GM20431 (cell line): ENCODE measurements around the gene ZBTB17.
"Not testable (repeated sequence)": the region's sequence is repeated elsewhere in the genome, so short reads cannot be mapped to it uniquely, and the experiment has no call there.

Experiments used
- in situ Hi-C: fragments of 300-500 bp; cut with MseI, MboI; formaldehyde crosslinking; loops from one replicate; pipeline ENCODE4 v1.15.0; 2020; ENCODE audit warnings: low sequenced_read_pairs; ENCODE audit not compliant: unreplicated experiment

The ZBTB17 gene

GRCh38 chr1:16012590-16013219, 36.8 kb upstream of the ZBTB17 start:
- in situ Hi-C loops, result no loop called here

DNA sequence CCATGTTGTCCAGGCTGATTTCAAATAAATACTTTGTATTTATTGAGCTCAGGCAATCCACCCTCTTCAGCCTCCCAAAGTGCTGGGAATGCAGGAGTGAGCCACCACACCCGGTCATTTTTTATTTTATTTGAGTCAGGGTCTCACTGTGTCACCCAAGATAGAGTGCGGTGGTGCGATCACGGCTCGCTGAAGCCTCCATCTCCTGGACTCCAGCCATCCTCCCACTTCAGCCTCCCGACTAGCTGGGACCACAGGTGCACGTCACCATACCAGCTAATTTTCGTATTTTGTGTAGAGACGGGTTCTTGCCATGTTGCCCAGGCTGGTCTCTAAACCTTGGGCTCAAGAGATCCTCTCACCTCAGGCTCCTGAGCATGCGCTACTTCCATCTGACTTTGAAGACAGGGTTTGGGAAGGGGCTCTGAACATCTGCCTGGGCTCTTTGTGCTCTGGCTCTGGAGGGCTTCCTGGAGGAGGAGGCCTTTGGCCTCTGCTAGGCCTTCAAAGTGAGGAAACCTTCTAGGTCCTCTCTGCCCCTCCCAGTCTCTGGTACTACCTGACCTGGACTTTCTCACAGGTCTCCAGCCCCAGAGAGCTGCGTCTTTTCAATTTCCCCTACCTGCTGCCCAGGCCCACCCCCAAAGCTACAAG, 36.2 kb upstream of the ZBTB17 start:
- in situ Hi-C loops, result no loop called here

DNA sequence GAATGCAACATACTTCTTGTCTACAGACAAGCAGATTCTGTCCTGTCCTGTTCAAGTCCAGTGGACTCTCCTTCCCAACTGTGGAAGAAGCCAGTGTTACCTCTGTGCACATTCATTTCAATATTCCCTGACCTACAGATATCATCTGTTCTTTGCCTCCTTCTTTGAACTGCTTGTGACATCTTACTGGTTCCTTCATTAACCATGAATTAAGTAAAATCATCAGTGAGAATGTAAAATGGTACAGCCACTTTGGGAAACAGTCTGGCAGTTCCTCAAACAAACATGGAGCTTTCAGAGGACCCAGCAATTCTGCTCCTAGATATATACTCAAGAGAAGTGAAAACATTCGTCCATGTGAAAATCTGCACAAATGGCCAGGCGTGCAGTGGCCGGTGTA, 34.9 kb upstream of the ZBTB17 start:
- in situ Hi-C loops, result no loop called here

- in situ Hi-C loops, result no loop called here
Measured at GRCh38 chr1:16009678-16010077, 33.8 kb upstream of the ZBTB17 start.

GRCh38 chr1:16009030-16009460, 33.1 kb upstream of the ZBTB17 start:
- in situ Hi-C loops, result no loop called here

DNA sequence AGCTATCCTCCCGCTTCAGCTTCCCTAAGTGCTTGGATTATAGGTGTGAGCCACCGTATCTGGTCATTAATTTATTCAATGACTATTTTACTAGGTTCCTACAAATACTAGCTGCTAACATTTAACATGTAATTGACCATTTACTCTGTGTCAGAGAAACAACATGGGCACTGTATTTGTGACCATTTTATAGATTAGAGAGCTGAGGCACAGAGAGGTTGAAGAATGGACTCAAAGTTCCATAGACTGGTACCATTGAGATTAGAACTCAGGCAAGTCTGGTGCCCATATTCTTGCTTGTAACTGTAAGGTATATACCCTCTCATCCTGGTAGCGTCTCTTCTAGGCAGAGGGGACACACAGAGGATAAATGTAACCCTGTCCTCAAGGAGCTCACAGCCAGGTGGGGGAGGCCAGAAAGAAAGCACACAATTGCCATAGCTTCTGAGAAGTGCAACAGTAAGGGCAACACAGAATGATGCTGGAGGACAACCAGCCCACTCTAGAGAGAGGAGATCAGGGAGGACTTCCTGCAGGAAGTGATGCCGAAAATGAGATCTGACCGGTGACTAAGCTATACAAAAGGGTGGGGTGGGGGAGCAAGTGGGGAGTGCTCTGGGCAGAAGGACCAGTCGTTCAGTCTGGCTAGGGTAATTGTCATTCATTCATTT, 31.9 kb upstream of the ZBTB17 start:
- in situ Hi-C loops, result no loop called here

GRCh38 chr1:16006552-16007485, 30.9 kb upstream of the ZBTB17 start:
- in situ Hi-C loops, result no loop called here

DNA sequence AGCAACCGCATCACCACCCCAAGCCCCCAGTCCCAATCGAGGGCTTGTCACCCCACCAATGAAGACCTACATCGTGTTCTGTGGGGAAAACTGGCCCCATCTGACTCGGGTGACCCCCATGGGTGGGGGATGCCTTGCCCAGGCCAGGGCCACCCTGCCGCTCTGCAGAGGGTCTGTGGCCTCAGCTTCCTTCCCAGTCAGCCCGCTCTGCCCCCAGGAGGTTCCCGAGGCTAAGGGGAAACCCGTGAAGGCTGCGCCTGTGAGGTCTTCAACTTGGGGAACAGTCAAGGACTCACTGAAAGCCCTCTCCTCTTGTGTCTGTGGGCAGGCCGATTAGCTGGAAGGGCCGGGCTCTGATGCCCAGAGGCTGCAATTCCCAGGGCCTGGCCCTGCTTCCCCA, 30.1 kb upstream of the ZBTB17 start:
- in situ Hi-C loops, result no loop called here

- in situ Hi-C loops, result no loop called here
Measured at GRCh38 chr1:16005597-16005996, 29.7 kb upstream of the ZBTB17 start.

GRCh38 chr1:16001274-16001673, 25.4 kb upstream of the ZBTB17 start:
- in situ Hi-C loops, result not testable (repeated sequence)

- in situ Hi-C loops, result loop anchor here (25.0 kb wide), 1 partner anchor 187 kb away; the partner anchor contains the start of gene UQCRHL
Measured at GRCh38 chr1:15998929-15999328, 23.0 kb upstream of the ZBTB17 start.

DNA sequence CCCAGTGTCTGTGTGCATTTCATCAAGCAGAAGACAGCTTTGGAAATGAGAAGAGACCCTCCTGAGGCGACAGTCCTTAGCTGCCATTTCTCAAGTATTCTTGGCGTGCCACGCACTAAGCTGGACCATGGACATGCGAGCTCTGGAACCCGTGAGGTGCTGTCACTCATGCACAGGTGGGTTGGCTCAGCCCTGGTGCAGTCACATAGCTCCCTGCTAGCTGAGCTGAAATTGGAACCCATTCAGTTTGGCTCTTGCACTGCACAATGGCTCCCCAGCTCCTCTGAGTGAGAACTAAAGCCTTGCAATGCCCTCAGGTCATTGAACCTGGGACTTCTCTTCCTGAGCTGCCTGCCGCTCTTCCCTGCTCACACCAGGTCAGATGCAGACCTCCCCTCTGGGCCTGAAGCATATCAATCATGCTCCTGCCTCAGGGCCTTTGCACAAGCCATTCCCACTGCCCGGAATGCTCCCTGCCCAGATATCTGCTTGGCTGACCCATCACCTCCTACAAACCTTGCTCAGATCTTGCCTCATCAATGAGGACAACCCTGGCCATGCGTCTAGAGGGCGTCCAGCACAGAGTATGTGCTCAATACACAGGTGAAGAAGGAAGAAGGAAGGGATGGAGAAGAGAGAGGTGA, 21.9 kb upstream of the ZBTB17 start:
- in situ Hi-C loops, result loop anchor here (25.0 kb wide), 1 partner anchor 185 kb away; the partner anchor contains the start of gene UQCRHL

DNA sequence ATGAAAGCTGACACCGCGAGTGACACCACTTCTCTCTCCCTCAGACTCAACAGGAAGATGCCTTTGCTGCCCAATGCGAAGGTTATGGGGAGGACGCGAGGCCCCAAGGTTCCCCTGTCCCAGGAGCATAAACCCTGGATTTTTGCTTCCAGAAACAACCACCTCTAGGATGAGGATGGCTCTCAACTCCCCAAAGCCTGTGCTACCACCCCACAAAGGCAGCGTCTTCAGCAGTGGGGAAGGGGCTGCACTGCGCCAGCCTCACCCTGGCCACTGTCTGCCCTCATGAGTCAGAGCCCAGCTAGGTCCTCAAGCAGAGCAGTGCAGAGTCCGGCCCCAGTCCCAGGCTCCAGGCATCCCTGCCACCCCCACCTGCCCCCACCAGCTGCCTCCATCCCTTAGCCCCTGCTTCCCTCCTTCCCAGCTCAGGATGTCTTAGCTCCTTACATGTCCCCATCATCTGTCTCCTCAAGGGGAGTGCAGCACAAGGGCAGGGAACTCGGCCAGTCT, 21.2 kb upstream of the ZBTB17 start:
- in situ Hi-C loops, result loop anchor here (25.0 kb wide), 1 partner anchor 185 kb away; the partner anchor contains the start of gene UQCRHL

- in situ Hi-C loops, result loop anchor here (25.0 kb wide), 1 partner anchor 182 kb away; the partner anchor contains the start of gene UQCRHL
Measured at GRCh38 chr1:15994590-15995351, 18.9 kb upstream of the ZBTB17 start.

DNA sequence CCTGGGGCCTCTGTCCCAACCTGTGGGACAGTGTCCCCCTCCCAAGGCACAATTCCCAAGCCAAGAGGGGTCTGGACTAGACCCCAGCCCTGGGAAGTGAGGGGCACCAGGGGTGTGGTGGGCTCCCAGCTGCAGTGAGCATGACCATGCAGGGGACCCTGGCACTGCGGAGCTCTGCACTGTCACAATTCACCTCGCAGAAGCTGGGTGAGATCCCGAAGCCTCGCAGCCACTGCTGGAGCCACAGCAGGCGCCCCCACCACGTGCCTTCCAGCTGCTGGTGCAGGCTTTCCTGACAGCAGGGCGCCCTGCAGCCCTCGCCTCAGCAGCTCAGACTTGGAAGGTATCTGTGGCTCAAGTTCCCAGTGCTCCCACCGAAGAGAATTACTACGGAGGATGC, 18.2 kb upstream of the ZBTB17 start:
- in situ Hi-C loops, result loop anchor here (25.0 kb wide), 1 partner anchor 182 kb away; the partner anchor contains the start of gene UQCRHL

- in situ Hi-C loops, result loop anchor here (25.0 kb wide), 1 partner anchor 181 kb away; the partner anchor contains the start of gene UQCRHL
Measured at GRCh38 chr1:15993666-15994065, 17.8 kb upstream of the ZBTB17 start.

DNA sequence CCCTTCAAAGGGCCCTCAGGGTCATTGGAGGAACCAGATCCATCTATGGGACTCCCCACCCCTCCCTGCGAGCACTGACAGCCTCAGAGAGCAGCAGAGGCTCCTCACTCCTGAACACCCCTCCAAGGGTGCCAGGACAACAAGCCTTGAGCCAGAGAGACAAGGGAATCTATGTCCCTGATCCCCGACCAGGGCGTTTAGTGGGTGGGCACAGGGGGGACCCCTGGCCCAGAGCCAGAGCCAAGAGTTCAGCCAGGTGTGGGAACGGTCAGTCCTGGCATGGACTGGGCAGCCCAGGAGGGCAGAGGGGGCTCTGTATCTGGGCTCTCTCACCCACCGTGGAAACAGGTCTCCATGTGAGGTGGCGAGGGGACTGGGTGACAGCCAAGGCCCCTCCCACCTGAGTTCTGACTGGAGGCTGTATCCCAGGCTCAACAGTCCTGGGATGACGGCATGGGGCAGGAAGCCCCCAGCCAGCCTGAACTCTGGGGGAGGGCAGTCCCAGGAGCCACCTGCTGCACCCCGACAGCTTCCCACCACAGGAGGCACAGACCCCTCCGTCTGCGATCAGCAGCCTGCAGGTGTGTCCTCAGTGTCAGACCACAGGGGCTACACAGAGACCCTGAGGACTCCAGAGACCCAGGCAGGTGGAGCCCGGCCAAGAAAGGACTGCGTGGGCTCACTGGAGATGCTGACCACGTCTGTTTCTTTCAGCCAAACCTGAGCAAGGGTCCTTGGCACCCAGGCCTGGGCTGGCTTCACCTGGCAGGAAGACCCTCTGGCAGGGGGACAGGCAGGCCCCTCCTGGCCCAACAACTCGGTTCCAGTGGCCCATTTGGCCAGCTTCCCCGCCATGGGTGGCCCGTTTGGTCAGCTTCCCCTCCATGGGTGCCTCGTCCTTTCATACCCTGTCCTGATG, 16.9 kb upstream of the ZBTB17 start:
- in situ Hi-C loops, result loop anchor here (25.0 kb wide), 1 partner anchor 181 kb away; the partner anchor contains the start of gene UQCRHL
